Measurements from ENCODE around the gene SPATA22. TPM values are rescaled to one million over a fixed set of nuclear protein-coding genes. Genes with fewer than 3 reads are reported as not detected.

The SPATA22 gene
- total and polyA plus RNA-seq, 2 of the 13 experiments (the other 11 are each of a cell fraction or from before 2014, with no cell fraction given), result not detected

DNA sequence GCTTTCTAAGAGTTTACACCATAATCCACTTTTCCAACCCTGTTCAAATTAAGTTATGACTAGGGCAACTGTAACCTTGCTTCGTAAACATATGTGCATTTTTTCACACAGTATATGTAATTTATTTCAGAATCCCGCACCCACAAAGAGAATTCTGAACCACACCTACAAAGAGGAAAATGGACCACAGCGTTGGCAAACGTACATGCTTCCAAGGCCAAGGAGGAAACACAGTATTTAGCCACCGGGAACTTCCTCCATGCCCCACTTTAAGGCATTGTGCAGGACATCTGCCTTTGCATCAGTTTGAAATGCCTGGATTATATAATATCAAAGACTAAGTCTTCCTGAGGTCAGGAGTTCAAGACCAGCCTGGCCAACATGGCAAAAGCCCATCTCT lies 2.1 kb downstream of the SPATA22 start:
- no peaks in the 10 kb centered on the region for H3K36me3 ChIP-seq (replicated peaks in 1 of 2; ENCODE audit: control insufficient read depth in 1 of 2, insufficient read depth in 2 of 2, low read length in 2 of 2)
- in situ Hi-C loops (cut with HindIII; ENCODE audit: extremely low pct_ligation_motif_present, low pct_unique_long_range_greater_than_20kb), result no loop called here
- intact Hi-C loops (cut with micrococcal nuclease; ENCODE audit: unreplicated experiment), result no loop called here
- no peak overlapping the region for H2AFZ ChIP-seq (ENCODE audit: low read length)
- FAIRE-seq (no peak), DNase-seq (ENCODE audit: low spot score) (no peak), ATAC-seq (no peak)
- no peaks in the 10 kb centered on the region for H3K9me3 ChIP-seq (ENCODE audit: low read length)
- 55% methylated on average over 5 of the region's 5 CpGs for WGBS (ENCODE audit: low lambda C conversion rate)
- no peak overlapping the region for H3K4me3 ChIP-seq (replicated peaks in 1 of 3; ENCODE audit: insufficient read depth in 1 of 3, low read depth in 2 of 3, low read length in 3 of 3)
- H3K27ac ChIP-seq (ENCODE audit: extremely low read length, insufficient read depth, low read length), result no peak overlapping the region
- H3K79me2 ChIP-seq (ENCODE audit: insufficient read depth, low read length), result no peaks in the 10 kb centered on the region
- H4K20me1 ChIP-seq (ENCODE audit: insufficient read depth, low read length), result no peaks in the 10 kb centered on the region
- H3K4me2 ChIP-seq (ENCODE audit: low read depth, low read length), result no peak overlapping the region
- no peak overlapping the region for H3K9ac ChIP-seq (ENCODE audit: insufficient read depth, low read depth, low read length)
- POLR2A ChIA-PET, result no interaction called here
- H3K4me1 ChIP-seq (ENCODE audit: insufficient read depth, low read length), result peaks cover 25% of the 10 kb centered on the region
- CTCF ChIA-PET (ENCODE audit: low intra/inter-chr PET ratio, low total read pairs), result no interaction called here
- BruUV-seq (replicated peaks), result no TSS peak
- H3K27me3 ChIP-seq (ENCODE audit: control insufficient read depth in 1 of 2, insufficient read depth in 2 of 2, low read length in 2 of 2), result no peaks in the 10 kb centered on the region
- TF ChIP-seq ZNF772 (CRISPR knock-in tag; IDR thresholded peaks at IDR 0.05) (no peak), ZNF275 (CRISPR knock-in tag; IDR thresholded peaks at IDR 0.05; ENCODE audit: borderline replicate concordance) (no peak), ZNF510 (CRISPR knock-in tag; IDR thresholded peaks at IDR 0.05; ENCODE audit: low read depth) (no peak), KDM5A (IDR thresholded peaks at IDR 0.05; ENCODE audit: borderline replicate concordance, low read length) (no peak), RFXANK (CRISPR knock-in tag; IDR thresholded peaks at IDR 0.05) (no peak), ZFX (CRISPR knock-in tag; IDR thresholded peaks at IDR 0.05; ENCODE audit: low read depth) (no peak), SOX6 (IDR thresholded peaks at IDR 0.05) (no peak), SOX6 (CRISPR knock-in tag; IDR thresholded peaks at IDR 0.05) (no peak), ZBTB3 (CRISPR knock-in tag; IDR thresholded peaks at IDR 0.05; ENCODE audit: borderline replicate concordance, low read depth) (no peak), ZNF274 (CRISPR knock-in tag; IDR thresholded peaks at IDR 0.05) (no peak), ZNF136 (CRISPR knock-in tag; IDR thresholded peaks at IDR 0.05; ENCODE audit: low read depth) (no peak), HHEX (CRISPR knock-in tag; IDR thresholded peaks at IDR 0.05) (no peak), MXI1 (IDR thresholded peaks at IDR 0.05; ENCODE audit: borderline replicate concordance, low read depth, low read length) (no peak)
- TF ChIP-seq, protein P1, sequence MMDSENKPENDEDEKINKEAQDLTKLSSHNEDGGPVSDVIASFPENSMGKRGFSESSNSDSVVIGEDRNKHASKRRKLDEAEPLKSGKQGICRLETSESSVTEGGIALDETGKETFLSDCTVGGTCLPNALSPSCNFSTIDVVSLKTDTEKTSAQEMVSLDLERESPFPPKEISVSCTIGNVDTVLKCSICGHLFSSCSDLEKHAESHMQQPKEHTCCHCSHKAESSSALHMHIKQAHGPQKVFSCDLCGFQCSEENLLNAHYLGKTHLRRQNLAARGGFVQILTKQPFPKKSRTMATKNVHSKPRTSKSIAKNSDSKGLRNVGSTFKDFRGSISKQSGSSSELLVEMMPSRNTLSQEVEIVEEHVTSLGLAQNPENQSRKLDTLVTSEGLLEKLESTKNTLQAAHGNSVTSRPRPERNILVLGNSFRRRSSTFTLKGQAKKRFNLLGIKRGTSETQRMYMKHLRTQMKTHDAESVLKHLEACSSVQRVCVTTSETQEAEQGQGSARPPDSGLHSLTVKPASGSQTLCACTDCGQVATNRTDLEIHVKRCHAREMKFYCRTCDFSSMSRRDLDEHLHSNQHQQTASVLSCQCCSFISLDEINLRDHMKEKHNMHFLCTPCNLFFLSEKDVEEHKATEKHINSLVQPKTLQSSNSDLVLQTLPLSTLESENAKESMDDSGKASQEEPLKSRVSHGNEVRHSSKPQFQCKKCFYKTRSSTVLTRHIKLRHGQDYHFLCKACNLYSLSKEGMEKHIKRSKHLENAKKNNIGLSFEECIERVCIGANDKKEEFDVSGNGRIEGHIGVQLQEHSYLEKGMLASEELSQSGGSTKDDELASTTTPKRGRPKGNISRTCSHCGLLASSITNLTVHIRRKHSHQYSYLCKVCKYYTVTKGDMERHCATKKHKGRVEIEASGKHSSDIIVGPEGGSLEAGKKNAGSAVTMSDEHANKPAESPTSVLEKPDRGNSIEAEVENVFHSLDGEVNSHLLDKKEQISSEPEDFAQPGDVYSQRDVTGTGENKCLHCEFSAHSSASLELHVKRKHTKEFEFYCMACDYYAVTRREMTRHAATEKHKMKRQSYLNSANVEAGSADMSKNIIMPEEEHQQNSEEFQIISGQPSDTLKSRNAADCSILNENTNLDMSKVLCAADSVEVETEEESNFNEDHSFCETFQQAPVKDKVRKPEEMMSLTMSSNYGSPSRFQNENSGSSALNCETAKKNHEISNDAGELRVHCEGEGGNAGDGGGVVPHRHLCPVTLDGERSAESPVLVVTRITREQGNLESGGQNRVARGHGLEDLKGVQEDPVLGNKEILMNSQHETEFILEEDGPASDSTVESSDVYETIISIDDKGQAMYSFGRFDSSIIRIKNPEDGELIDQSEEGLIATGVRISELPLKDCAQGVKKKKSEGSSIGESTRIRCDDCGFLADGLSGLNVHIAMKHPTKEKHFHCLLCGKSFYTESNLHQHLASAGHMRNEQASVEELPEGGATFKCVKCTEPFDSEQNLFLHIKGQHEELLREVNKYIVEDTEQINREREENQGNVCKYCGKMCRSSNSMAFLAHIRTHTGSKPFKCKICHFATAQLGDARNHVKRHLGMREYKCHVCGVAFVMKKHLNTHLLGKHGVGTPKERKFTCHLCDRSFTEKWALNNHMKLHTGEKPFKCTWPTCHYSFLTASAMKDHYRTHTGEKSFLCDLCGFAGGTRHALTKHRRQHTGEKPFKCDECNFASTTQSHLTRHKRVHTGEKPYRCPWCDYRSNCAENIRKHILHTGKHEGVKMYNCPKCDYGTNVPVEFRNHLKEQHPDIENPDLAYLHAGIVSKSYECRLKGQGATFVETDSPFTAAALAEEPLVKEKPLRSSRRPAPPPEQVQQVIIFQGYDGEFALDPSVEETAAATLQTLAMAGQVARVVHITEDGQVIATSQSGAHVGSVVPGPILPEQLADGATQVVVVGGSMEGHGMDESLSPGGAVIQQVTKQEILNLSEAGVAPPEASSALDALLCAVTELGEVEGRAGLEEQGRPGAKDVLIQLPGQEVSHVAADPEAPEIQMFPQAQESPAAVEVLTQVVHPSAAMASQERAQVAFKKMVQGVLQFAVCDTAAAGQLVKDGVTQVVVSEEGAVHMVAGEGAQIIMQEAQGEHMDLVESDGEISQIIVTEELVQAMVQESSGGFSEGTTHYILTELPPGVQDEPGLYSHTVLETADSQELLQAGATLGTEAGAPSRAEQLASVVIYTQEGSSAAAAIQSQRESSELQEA (CRISPR knock-in tag; IDR thresholded peaks at IDR 0.05; ENCODE audit: not compliant biosample characterization), result no peak
- TF ChIP-seq, protein P2, sequence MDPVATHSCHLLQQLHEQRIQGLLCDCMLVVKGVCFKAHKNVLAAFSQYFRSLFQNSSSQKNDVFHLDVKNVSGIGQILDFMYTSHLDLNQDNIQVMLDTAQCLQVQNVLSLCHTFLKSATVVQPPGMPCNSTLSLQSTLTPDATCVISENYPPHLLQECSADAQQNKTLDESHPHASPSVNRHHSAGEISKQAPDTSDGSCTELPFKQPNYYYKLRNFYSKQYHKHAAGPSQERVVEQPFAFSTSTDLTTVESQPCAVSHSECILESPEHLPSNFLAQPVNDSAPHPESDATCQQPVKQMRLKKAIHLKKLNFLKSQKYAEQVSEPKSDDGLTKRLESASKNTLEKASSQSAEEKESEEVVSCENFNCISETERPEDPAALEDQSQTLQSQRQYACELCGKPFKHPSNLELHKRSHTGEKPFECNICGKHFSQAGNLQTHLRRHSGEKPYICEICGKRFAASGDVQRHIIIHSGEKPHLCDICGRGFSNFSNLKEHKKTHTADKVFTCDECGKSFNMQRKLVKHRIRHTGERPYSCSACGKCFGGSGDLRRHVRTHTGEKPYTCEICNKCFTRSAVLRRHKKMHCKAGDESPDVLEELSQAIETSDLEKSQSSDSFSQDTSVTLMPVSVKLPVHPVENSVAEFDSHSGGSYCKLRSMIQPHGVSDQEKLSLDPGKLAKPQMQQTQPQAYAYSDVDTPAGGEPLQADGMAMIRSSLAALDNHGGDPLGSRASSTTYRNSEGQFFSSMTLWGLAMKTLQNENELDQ (CRISPR knock-in tag; IDR thresholded peaks at IDR 0.05; ENCODE audit: borderline replicate concordance), result no peak

Data from HepG2 (cell line).